H1 (cell line): ENCODE data around the gene TACR3. TPM values are rescaled to one million over a fixed set of nuclear protein-coding genes. Genes with fewer than 3 reads are reported as not detected.
"Not testable (repeated sequence)": the region's sequence is repeated elsewhere in the genome, so short reads cannot be mapped to it uniquely, and the experiment has no call there.

Source experiments
- CTCF ChIA-PET: fragments of 300-600 bp; sonication (Branson Sonifier 250); formaldehyde crosslinking; loops from one replicate; lab custom pipeline; 2021; ENCODE audit not compliant: partially characterized antibody; lab: Charles Lee
- POLR2A ChIA-PET: fragments of 300-600 bp; sonication (Branson Sonifier 250); formaldehyde crosslinking; loops from one replicate; lab custom pipeline; 2021; ENCODE audit warnings: inconsistent platforms; ENCODE audit not compliant: partially characterized antibody; lab: Charles Lee
- DNase-seq, 2 experiments: peaks; one replicate each; pipeline versions ENCODE4 v3.0.0 to v3.0.0-alpha.2; 2010 to 2022; ENCODE audit warnings: low spot score in 2 of 2, low read depth in 1 of 2, mixed read lengths in 1 of 2
- FAIRE-seq: peaks from 2 replicates; lab custom pipeline; 2011; peaks lifted over from hg19 to GRCh38; lab: Jason Lieb, UNC
- H2AFZ ChIP-seq: 2 replicates; pipeline ENCODE4 v1.8.1; 2012; ENCODE audit warnings: low read length, inconsistent platforms
- H2AK5ac ChIP-seq: 2 replicates; pipeline ENCODE4 v1.6.1; 2013; ENCODE audit warnings: low read depth, low read length
- H2BK120ac ChIP-seq: replicated peaks from 2 replicates; pipeline ENCODE3; 2013; ENCODE audit warnings: low read depth, low read length, inconsistent platforms
- H2BK12ac ChIP-seq: 2 replicates; pipeline ENCODE4 v1.6.1; 2013; ENCODE audit warnings: low read depth, low read length
- H2BK15ac ChIP-seq: 2 replicates; pipeline ENCODE4 v1.6.1; 2013; ENCODE audit warnings: low read length
- H2BK20ac ChIP-seq: 2 replicates; pipeline ENCODE4 v1.6.1; 2013; ENCODE audit warnings: low read length
- H2BK5ac ChIP-seq: 2 replicates; pipeline ENCODE4 v1.6.1; 2013; ENCODE audit warnings: low read depth, low read length
- H3K14ac ChIP-seq: 2 replicates; pipeline ENCODE4 v1.6.1; 2013; ENCODE audit warnings: inconsistent platforms; ENCODE audit not compliant: insufficient read length
- H3K18ac ChIP-seq: 2 replicates; pipeline ENCODE4 v1.6.1; 2013; ENCODE audit warnings: low read length; ENCODE audit errors: extremely low read depth
- H3K23ac ChIP-seq: 2 replicates; pipeline ENCODE4 v1.6.1; 2013; ENCODE audit warnings: inconsistent platforms; ENCODE audit not compliant: insufficient read length
- H3K23me2 ChIP-seq: 2 replicates; pipeline ENCODE4 v1.6.1; 2013; ENCODE audit warnings: low read depth, low read length
- H3K27ac ChIP-seq: 2 replicates; pipeline ENCODE4 v1.6.1; 2011; ENCODE audit warnings: low read depth, low read length, inconsistent platforms
- H3K27me3 ChIP-seq, 4 experiments: replicated peaks in 1 of 4; 1 replicate in 1 of 4; 2 replicates in 3 of 4; pipeline versions ENCODE4 v1.6.1 to v1.8.1; 2011 to 2013; ENCODE audit warnings: low read length in 3 of 4, mild to moderate bottlenecking in 3 of 4, inconsistent platforms in 2 of 4, mixed read lengths in 2 of 4, moderate library complexity in 1 of 4; ENCODE audit not compliant: control insufficient read depth in 3 of 4, insufficient read depth in 3 of 4; ENCODE audit errors: extremely low read depth in 1 of 4
- H3K36me3 ChIP-seq, 4 experiments: 2 replicates each; pipeline versions ENCODE4 v1.6.1 to v1.8.1; 2011 to 2013; ENCODE audit warnings: mild to moderate bottlenecking in 4 of 4, low read length in 3 of 4, moderate library complexity in 2 of 4, control low read depth in 1 of 4, inconsistent platforms in 1 of 4; ENCODE audit not compliant: insufficient read depth in 4 of 4, control insufficient read depth in 2 of 4
- H3K4ac ChIP-seq: replicated peaks from 2 replicates; pipeline ENCODE3; 2013; ENCODE audit warnings: low read length, low read depth, mixed read lengths, inconsistent platforms; ENCODE audit not compliant: insufficient read length
- H3K4me1 ChIP-seq, 4 experiments: replicated peaks in 1 of 4; 1 replicate in 1 of 4; 2 replicates in 3 of 4; pipeline versions ENCODE4 v1.6.1 to v1.8.1; 2011 to 2013; ENCODE audit warnings: low read length in 3 of 4, inconsistent platforms in 2 of 4, mixed read lengths in 1 of 4; ENCODE audit not compliant: insufficient read depth in 4 of 4, control insufficient read depth in 3 of 4
- H3K4me2 ChIP-seq, 2 experiments: 2 replicates each; pipeline versions ENCODE4 v1.6.1 to v1.8.1; 2011 to 2013; ENCODE audit warnings: low read depth in 2 of 2, low read length in 2 of 2, control low read depth in 1 of 2, inconsistent platforms in 1 of 2, mild to moderate bottlenecking in 1 of 2; ENCODE audit not compliant: insufficient read depth in 1 of 2
- H3K4me3 ChIP-seq, 4 experiments: fragments of 200-600, 300-600 bp in 1 of 4; sonication (generic), shearing (Covaris generic), sonication (Bioruptor Twin) in 1 of 4; 2 replicates each; pipeline versions ENCODE4 v1.5.1 to v1.8.1; 2011 to 2016; ENCODE audit warnings: low read length in 4 of 4, low read depth in 3 of 4, control low read depth in 2 of 4, inconsistent platforms in 2 of 4, mild to moderate bottlenecking in 2 of 4, mixed read lengths in 1 of 4, moderate library complexity in 1 of 4; ENCODE audit not compliant: insufficient read depth in 2 of 4; ENCODE audit errors: extremely low read depth in 1 of 4
- H3K56ac ChIP-seq: replicated peaks from 2 replicates; pipeline ENCODE3; 2013; ENCODE audit warnings: low read depth, mild to moderate bottlenecking, mixed read lengths, low read length, inconsistent platforms; ENCODE audit not compliant: insufficient read length
- H3K79me1 ChIP-seq: 2 replicates; pipeline ENCODE4 v1.6.1; 2013; ENCODE audit warnings: low read depth, low read length, control low read depth
- H3K79me2 ChIP-seq, 2 experiments: 2 replicates each; pipeline versions ENCODE4 v1.6.1 to v1.8.1; 2012 to 2013; ENCODE audit warnings: low read length in 2 of 2, mild to moderate bottlenecking in 2 of 2, inconsistent platforms in 1 of 2; ENCODE audit not compliant: insufficient read depth in 2 of 2, control insufficient read depth in 1 of 2
- H3K9ac ChIP-seq, 4 experiments: replicated peaks in 1 of 4; 1 replicate in 1 of 4; 2 replicates in 3 of 4; pipeline versions ENCODE4 v1.6.1 to v1.8.1; 2011 to 2013; ENCODE audit warnings: low read depth in 3 of 4, low read length in 3 of 4, control low read depth in 2 of 4, mild to moderate bottlenecking in 2 of 4, moderate library complexity in 2 of 4, inconsistent platforms in 1 of 4; ENCODE audit errors: extremely low read depth in 1 of 4
- H3K9me3 ChIP-seq, 2 experiments: 2 replicates each; pipeline versions ENCODE4 v1.6.1 to v1.8.1; 2012 to 2013; ENCODE audit warnings: mild to moderate bottlenecking in 2 of 2, moderate library complexity in 2 of 2, control low read depth in 1 of 2, inconsistent platforms in 1 of 2, low read depth in 1 of 2, low read length in 1 of 2, mixed read lengths in 1 of 2; ENCODE audit not compliant: insufficient read depth in 2 of 2
- H4K20me1 ChIP-seq, 2 experiments: replicated peaks in 1 of 2; 2 replicates each; pipeline versions ENCODE3 to v1.8.1; 2011 to 2013; ENCODE audit warnings: inconsistent platforms in 2 of 2, low read length in 2 of 2, mild to moderate bottlenecking in 1 of 2; ENCODE audit not compliant: insufficient read depth in 2 of 2, control insufficient read depth in 1 of 2
- H4K5ac ChIP-seq: 2 replicates; pipeline ENCODE4 v1.6.1; 2013; ENCODE audit warnings: low read length, low read depth, mixed read lengths, inconsistent platforms; ENCODE audit not compliant: insufficient read length
- H4K8ac ChIP-seq: 2 replicates; pipeline ENCODE4 v1.8.0; 2013; ENCODE audit warnings: mild to moderate bottlenecking, moderate library complexity, low read length, inconsistent platforms; ENCODE audit not compliant: insufficient read depth; ENCODE audit errors: extremely low read depth
- H4K91ac ChIP-seq: replicated peaks from 2 replicates; pipeline ENCODE3; 2013; ENCODE audit warnings: low read length, mixed read lengths, inconsistent platforms; ENCODE audit not compliant: insufficient read length
- WGBS, 2 experiments: shearing (Covaris generic) in 1 of 2; methylation state at CpG; one replicate each; pipeline versions ENCODE4 v1.1.6 to v1.1.7; 2013 to 2015; ENCODE audit warnings: low lambda C conversion rate in 2 of 2, mixed read lengths in 2 of 2, inconsistent platforms in 1 of 2, low coverage in 1 of 2, missing lambda C conversion rate in 1 of 2; ENCODE audit not compliant: insufficient replicate concordance in 2 of 2, insufficient coverage in 1 of 2, insufficient read length in 1 of 2; ENCODE audit errors: extremely low coverage in 1 of 2, missing lambda C conversion rate in 1 of 2; 5-methylcytosine and 5-hydroxymethylcytosine counted together
- polyA plus RNA-seq, 7 experiments: library from polyadenylated mRNA; depleted of rRNA in 3 of 7; stranded (reverse) in 5 of 7; unstranded in 2 of 7; fragments of >200 nt in 5 of 7; fragments of 200-250 nt in 2 of 7; gene quantifications; 1 replicate in 5 of 7; 2 replicates in 1 of 7; 4 replicates in 1 of 7; pipeline versions ENCODE4 v1.2.1 to v1.2.3, GENCODE V29; 2011 to 2013; ENCODE audit warnings: missing spikeins in 2 of 7, mixed read lengths in 2 of 7
- total RNA-seq: library from RNA; stranded (reverse); fragmentation: NEBNext Ultra II Directional; extraction: Animal tissue kit (Norgen Biotek cat#: 25700); gene quantifications from 2 replicates; pipeline ENCODE4 v1.2.1, GENCODE V29; 2021

Gene TACR3
- total and polyA plus RNA-seq, 2 of the 8 experiments (the other 6 are each of a cell fraction or from before 2014, with no cell fraction given) = 0.30 to 2.3 TPM

- CTCF ChIA-PET, FAIRE-seq, H4K91ac ChIP-seq, H4K8ac ChIP-seq, H3K14ac ChIP-seq, H3K23ac ChIP-seq, H4K5ac ChIP-seq, H2BK20ac ChIP-seq, H3K4me2 ChIP-seq, POLR2A ChIA-PET, H3K4ac ChIP-seq, H4K20me1 ChIP-seq, H2BK5ac ChIP-seq, H3K36me3 ChIP-seq, H3K18ac ChIP-seq, H3K4me1 ChIP-seq, H2AFZ ChIP-seq, H2BK12ac ChIP-seq, H3K27ac ChIP-seq, H3K56ac ChIP-seq, DNase-seq, H3K9ac ChIP-seq, H3K27me3 ChIP-seq, H3K79me2 ChIP-seq, H3K79me1 ChIP-seq, H3K4me3 ChIP-seq, H3K9me3 ChIP-seq, H2BK15ac ChIP-seq, H2AK5ac ChIP-seq, H3K23me2 ChIP-seq, H2BK120ac ChIP-seq: not testable (repeated sequence)
- WGBS, 2 experiments = 60% methylated on average over 3 of the region's 5 CpGs; no CpG with 5 or more reads in 1 of the 2 experiments
Measured at GRCh38 chr4:103559178-103559577, 160.6 kb downstream of the TACR3 start.
